EL (cell line): ENCODE measurements around the gene TMEM151B.
A peak's percentile ranks its signal among the peaks of the same experiment; 100 is the strongest.
"Not testable (repeated sequence)": the region's sequence is repeated elsewhere in the genome, so short reads cannot be mapped to it uniquely, and the experiment has no call there.

Experiments used
- DNase-seq: peaks from one replicate; pipeline ENCODE4 v3.0.0-alpha.2; 2016

TMEM151B gene

DNA sequence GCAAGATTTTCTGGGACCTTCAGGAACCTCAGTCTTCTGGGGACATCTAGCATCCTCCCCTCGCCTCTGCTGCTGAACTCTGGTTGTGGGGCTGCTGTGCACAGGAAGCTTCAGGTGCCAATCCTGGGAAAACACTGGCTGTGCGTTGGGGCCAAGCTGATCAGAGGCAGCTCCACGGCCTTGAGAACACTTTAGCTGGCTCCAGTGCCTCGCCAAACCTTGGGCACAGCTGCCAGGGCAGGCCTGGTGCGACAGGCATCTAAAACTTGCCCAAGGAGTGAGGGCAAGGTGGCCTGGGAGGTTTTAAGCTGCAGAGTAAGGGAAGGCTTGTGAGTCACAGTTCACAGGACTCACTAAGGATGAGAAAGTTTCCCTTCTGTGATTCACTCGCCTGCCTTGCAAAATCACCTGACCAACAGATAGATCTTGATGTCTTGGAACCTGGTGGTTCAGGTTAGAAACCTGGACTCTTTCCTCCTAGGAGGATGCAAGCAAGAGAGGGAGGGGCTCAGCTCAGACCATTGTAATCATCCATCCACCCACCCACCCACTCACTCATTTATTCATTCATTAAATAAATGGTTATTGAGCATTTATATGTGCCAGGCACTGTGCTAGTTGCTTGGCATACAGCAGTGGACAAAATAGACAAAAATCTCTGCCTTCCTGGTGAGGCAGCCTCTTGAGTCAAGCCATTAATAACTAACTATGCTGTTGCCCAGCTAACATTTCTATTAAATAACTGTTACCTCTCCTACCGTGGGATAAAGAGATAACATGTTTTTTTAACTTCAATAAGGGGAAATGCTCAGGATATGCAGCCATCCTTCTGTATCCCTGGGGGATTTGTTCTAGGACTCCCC is 69.7 kb downstream of the TMEM151B start:
- DNase-seq = peak; percentile 39

DNA sequence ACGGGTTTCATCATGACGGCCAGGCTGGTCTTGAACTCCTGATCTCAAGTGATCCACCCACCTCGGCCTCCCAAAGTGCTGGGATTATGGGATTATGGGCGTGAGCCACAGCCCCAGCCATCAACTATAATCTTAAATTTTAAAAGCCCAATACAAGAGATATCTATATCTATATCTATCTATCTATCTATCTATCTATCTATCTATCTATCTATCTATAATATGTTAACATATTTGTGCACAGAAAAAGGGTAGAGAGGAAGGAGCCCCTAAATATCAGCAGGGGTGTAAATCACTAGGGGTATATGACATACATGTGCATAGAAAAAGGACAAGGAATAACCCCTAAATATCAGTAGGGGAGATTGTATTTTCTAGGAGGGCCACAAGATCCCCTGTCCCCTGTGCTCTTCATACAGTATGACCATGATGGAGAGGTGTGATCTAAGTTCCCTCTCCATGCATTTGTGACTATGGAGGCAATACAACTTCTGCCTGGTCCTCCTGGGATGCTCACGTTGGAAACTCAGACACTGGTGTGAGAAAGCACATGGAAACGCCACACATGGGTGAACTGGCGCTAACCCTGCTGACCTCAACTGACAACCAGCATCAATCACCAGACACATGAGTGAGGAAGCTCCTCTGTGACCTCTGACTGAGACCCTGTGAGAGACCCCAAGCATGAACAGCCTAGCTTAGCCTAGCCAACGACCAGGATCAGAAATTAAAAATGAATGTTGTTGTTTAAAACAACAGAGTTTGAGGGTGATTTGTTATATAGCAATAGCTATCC is 71.0 kb downstream of the TMEM151B start:
- no peak for DNase-seq

DNA sequence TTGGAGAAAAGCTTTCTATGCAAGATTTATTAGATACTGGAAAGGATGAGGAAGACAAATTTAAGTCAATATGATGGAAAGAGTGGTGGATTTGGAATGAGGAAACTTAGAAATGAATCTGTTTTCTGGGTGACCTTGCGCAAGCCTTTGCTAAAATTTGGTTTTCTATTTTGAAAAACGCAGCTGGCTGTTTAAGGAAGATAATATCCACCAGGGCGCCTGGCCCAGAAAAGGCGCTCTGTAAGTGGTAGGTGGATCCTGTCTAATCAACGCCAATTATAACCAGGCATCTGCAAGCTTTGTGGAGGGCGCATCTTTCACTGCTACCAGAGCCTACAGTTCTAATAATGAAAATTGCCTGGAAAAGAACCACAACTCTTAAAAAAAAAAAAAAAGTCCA is 71.8 kb downstream of the TMEM151B start:
- no peak for DNase-seq

DNA sequence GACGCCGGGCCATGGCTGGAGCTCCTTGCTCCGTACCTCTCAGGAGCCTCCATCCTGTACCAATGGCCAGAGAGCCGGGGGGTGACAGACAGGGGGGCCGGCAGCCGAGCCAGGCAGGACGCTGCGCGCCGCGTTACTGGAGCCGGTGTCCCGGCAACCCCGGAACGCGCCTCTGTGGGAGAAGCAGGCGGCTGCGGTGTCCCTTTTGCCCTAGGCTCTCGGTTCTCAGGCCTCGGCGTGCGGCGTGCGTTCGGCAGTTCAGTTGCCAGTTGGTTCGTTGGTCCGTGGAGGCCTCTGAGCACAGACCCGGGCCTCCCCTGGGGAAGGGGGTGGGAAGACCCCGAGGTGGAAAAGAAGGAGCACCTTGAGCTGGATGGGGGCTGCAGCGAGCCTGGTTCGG is 72.2 kb downstream of the TMEM151B start, which contains the start of gene SPATS1:
Gene SPATS1, plus strand, starts transcription at position 162 of the 400 bp plus-strand sequence. CDS start 446 bp downstream, outside the sequence.
- DNase-seq = peak; percentile 15

DNA sequence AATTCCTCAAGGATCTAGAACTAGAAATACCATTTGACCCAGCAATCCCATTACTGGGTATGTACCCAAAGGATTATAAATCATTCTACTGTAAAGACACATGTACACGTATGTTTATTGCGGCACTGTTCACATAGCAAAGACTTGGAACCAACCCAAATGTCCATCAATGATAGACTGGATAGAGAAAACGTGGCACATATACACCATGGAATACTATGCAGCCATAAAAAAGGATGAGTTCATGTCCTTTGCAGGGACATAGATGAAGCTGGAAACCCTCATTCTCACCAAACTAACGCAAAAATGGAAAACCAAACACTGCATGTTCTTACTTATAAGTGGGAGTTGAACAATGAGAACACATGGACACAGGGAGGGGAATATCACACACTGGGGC is 76.6 kb downstream of the TMEM151B start:
- not testable (repeated sequence) for DNase-seq

DNA sequence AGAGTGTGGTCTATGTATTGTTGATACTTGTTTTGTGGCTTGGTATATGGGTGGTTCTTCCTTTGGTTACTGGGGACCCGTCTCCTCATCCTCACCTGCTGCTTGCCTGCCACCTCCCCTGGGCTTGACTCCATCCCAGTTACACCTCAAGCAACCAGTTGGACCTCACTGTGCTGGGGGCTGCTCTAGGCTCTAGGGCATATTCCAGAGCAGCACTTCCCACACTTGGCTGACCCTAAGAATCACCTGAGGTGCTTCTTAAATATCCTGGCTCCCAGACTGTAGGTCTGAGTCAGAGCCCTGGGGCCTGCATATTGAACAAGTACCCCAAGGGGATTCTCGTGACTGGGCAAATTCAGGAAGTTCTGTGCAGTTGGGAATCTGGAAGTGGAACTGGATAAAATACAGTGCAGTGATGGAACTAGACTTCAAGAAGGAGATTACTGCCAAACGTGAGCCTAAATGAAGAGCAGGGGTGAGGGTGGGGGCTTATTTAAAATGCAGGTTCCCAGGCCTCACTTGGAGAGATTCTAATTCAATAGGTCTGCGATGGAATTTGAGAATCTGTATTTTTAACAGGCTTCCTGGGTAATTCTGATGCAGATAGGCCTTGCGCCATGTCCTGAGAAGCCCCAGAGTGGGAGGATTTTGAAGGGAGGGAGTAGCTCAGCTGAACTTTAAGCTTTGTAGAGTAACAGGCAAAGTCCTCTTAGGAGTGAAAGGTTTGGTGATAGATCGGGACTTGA is 79.8 kb downstream of the TMEM151B start:
- no peak for DNase-seq

DNA sequence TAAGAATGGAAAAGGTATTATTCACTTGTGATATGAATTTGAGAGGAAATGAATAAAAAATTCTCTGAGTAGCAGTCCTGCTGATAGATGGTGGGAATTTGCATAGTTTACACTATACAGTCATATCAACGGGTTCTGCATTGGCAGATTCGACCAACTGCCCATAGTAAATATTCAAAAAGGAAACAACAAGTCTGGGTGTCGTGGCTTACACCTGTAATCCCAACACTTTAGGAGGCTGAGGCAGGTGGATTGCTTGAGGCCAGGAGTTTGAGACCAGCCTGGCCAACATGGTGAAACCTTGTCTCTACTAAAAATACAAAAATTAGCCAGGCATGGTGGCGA is 80.4 kb downstream of the TMEM151B start:
- DNase-seq = not testable (repeated sequence)

DNA sequence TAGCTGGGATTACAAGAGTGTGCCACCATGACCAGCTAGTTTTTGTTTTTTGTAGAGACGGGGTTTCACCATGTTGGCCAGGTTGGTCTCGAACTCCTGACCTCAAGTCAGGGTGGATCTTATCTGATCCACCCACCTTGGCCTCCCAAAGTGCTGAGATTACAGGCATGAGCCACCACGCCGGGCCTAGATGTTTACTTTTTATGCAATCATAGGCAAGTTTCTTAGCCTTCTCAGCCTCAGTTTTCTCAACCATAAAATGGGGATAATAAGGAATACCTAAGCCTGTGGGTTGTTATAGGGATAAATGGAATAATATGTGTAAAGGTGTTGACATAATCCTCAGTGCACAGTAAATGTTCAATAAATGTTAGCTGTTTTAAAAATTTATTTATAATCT is 82.0 kb downstream of the TMEM151B start:
- no peak for DNase-seq

DNA sequence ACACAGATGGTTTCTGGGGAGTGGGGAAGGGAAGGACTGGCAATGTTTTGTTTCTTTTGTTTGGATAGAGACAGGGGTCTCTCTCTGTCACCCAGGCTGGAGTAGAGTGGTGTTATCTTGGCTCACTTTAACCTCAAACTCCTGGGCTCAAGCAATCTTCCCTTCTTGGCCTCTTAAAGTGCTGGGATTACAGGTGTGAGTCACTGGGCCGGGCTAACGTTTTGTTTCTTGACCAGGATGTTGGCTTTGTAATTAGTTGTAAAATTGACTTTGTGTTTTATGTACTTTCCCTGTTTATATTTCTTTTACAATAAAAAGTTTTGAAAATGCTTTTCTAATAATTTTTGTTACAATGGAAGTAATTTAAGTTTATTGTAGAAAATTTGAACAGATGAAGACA is 83.1 kb downstream of the TMEM151B start:
- DNase-seq = no peak

DNA sequence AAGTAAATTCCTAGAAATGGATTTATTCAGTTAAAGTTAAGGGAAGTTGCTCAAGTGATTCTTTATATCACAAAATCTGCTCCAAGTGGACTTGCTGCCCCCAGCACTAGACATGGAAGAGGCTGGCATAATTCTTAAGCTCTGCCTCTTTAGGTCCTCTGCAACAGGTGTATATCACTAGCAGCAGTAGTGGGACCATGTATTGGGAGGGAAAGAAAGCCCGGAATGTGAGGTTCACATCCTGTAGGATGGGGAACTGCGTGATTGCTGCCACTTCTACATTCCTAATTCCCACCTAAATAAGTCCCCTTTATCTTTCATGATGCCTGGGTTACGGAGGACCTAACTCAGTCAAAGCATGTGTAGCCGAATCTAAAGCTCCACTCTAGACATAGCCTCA is 85.4 kb downstream of the TMEM151B start:
- no peak for DNase-seq

DNA sequence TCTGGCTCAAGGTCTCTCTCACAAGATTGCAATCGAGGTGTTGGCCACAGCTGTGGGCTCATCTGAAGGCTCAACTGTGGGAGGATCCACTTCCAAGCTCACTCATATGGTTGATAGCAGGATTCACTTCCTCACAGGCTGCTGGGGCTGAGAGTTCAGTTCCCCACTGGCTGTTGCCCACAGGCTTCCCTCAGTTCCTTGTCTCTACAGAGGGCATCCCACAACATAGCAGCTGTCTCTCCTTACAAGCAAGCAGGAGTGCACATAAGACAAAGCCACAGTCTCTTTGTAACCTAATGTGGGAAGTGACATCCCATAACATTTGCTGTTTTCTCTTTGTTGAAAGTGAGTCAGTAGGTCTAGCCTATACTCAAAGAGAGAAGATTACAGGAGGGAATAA is 86.2 kb downstream of the TMEM151B start:
- DNase-seq = no peak
